RWPE2 (cell line): Measurements from ENCODE around the gene PRTFDC1.

Experiments used
- ATAC-seq: fragments of 200-7000 bp; cut with Tn5 transposase; 3 replicates; pipeline ENCODE4 v1.9.1; 2021; ENCODE audit warnings: low read depth
- DNase-seq: peaks from one replicate; pipeline ENCODE4 v3.0.0-alpha.2; 2020; ENCODE audit warnings: low spot score
- H3K27ac ChIP-seq: fragments of 450-650 bp; 2 replicates; pipeline ENCODE4 v1.5.1; 2017; ENCODE audit warnings: mild to moderate bottlenecking; ENCODE audit not compliant: poor library complexity, severe bottlenecking
- H3K27me3 ChIP-seq: fragments of 250-450 bp; sonication (Bioruptor Pico); 2 replicates; pipeline ENCODE4 v1.5.1; 2021; ENCODE audit warnings: mild to moderate bottlenecking, moderate library complexity; ENCODE audit not compliant: insufficient read depth, poor library complexity, severe bottlenecking
- H3K36me3 ChIP-seq: fragments of 250-450 bp; sonication (Bioruptor Pico); 2 replicates; pipeline ENCODE4 v1.5.1; 2020; ENCODE audit warnings: low read depth, mild to moderate bottlenecking, moderate library complexity
- H3K4me1 ChIP-seq: fragments of 250-450 bp; sonication (Bioruptor Pico); 2 replicates; pipeline ENCODE4 v1.5.1; 2021; ENCODE audit warnings: mild to moderate bottlenecking, moderate library complexity; ENCODE audit not compliant: insufficient read depth, poor library complexity, severe bottlenecking
- H3K4me3 ChIP-seq: fragments of 250-450 bp; sonication (Bioruptor Pico); 2 replicates; pipeline ENCODE4 v1.5.1; 2021; ENCODE audit warnings: mild to moderate bottlenecking, moderate library complexity; ENCODE audit not compliant: severe bottlenecking
- H3K9me3 ChIP-seq: fragments of 250-450 bp; sonication (Bioruptor Pico); 2 replicates; pipeline ENCODE4 v1.5.1; 2021; ENCODE audit warnings: mild to moderate bottlenecking, moderate library complexity; ENCODE audit not compliant: severe bottlenecking
- TF ChIP-seq, protein P1 (sequence below): fragments of 450-650 bp; IDR thresholded peaks from one replicate; pipeline ENCODE4 v1.5.1; 2017; ENCODE audit warnings: mild to moderate bottlenecking, moderate library complexity; ENCODE audit not compliant: poor library complexity, severe bottlenecking

The PRTFDC1 gene

DNA sequence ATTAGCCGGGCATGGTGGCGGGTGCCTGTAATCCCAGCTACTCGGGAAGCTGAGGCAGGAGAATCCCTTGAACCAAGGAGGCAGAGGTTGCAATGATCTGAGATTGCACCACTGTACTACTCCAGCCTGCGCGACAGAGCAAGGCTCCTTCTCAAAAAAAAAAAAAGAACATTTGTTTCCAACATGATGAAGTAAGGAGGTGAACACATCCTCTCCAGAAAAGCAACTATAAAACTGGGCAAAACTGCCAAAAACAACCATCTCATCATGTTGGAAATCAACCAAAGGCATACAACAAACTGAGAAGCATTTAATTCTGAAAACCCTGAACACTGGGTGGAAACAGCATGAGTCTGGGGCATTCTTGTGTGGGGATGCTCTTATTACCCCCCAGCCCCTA, 14.3 kb downstream of the PRTFDC1 start:
- TF ChIP-seq, protein P1, sequence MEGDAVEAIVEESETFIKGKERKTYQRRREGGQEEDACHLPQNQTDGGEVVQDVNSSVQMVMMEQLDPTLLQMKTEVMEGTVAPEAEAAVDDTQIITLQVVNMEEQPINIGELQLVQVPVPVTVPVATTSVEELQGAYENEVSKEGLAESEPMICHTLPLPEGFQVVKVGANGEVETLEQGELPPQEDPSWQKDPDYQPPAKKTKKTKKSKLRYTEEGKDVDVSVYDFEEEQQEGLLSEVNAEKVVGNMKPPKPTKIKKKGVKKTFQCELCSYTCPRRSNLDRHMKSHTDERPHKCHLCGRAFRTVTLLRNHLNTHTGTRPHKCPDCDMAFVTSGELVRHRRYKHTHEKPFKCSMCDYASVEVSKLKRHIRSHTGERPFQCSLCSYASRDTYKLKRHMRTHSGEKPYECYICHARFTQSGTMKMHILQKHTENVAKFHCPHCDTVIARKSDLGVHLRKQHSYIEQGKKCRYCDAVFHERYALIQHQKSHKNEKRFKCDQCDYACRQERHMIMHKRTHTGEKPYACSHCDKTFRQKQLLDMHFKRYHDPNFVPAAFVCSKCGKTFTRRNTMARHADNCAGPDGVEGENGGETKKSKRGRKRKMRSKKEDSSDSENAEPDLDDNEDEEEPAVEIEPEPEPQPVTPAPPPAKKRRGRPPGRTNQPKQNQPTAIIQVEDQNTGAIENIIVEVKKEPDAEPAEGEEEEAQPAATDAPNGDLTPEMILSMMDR = no peak
- ATAC-seq (no peak), DNase-seq (no peak)
- Histone ChIP-seq H3K27me3 (no peaks in the 10 kb centered on the region), H3K4me1 (no peaks in the 10 kb centered on the region), H3K9me3 (no peaks in the 10 kb centered on the region), H3K4me3 (no peak overlapping the region), H3K36me3 (no peaks in the 10 kb centered on the region), H3K27ac (no peak overlapping the region)

DNA sequence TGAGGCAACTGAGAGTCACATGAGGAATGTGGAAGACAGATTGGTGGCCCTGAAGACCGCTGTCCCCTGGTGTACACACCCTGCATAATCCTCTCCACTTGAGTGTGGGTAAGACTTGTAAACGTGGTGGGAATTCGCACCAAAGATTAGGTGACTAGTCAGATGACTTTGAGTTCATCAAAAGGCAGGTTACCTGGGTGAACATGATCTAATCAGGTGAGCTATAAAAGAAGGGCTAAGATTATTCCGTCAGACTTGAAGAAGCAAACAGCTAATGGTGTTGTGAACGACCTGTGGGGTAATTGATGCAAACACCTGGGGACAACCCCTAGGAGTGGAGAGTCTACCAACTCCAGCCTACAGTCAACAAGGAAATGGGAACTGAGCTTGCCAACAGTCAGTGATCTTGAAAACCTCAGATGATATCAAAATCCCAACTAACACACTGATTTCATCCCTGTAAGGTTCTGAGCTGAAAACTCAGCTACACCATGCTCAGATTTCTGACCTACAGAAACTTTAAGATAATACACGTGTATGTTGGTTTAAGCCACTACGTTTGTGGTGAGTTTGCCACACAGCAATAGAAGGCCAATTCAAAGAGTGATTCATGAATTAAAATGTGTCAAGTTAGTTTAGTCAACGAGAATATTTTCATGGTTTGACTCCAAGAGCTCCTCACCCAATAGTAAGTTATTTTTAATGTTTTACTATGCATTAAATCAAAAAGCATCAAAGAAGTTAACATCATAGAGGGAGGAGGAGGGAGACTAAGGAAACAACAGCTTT, 16.7 kb downstream of the PRTFDC1 start:
- Histone ChIP-seq H3K4me1 (no peaks in the 10 kb centered on the region), H3K9me3 (no peaks in the 10 kb centered on the region), H3K27ac (no peak overlapping the region), H3K27me3 (no peaks in the 10 kb centered on the region), H3K4me3 (no peak overlapping the region), H3K36me3 (no peaks in the 10 kb centered on the region)
- no peak for DNase-seq
- no peak for ATAC-seq
- TF ChIP-seq, protein P1 = no peak

DNA sequence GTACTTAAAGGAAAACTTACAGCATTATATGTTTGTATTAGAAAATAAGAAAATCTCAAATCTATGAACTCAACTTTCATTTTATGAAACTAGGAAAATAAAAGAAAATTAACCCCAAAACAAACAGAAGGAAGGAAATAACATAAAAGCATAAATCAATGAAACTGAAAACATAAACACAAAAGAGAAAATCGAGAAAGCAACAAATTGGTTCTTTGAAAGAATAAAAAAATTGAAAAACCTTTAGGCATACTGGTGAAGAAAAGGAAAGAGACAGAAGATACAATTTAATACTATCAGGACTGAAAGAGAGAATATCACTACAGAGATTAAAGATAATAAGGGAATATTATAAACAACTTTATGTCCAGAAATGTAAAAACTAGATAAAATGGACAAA, 21.2 kb downstream of the PRTFDC1 start:
- no peaks in the 10 kb centered on the region for H3K4me1 ChIP-seq
- H3K4me3 ChIP-seq = no peak overlapping the region
- H3K27ac ChIP-seq = no peak overlapping the region
- ATAC-seq = no peak
- H3K36me3 ChIP-seq = no peaks in the 10 kb centered on the region
- no peaks in the 10 kb centered on the region for H3K27me3 ChIP-seq
- TF ChIP-seq, protein P1 = no peak
- no peak for DNase-seq
- no peaks in the 10 kb centered on the region for H3K9me3 ChIP-seq

DNA sequence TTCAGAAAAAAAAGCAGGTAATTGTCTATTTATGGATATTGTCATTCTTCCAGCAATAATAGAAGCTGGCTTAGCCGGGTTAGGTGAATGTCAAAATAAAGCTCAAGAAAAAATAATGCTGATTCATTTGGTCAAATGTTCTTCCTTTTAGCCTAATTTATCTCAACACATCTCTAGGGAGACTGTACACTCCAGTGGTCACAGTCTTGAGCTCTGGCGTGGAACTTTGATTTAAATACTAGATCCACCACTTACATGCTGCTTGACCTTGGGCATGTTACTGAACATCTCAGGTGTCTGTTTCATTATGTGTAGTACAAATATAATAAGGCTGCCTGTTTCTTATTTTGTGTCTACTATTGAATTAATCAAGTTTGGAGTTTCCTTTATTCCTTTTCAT, 22.0 kb downstream of the PRTFDC1 start:
- no peak for DNase-seq
- no peak for ATAC-seq
- Histone ChIP-seq H3K4me1 (no peaks in the 10 kb centered on the region), H3K9me3 (no peaks in the 10 kb centered on the region), H3K27ac (no peak overlapping the region), H3K4me3 (no peak overlapping the region), H3K27me3 (no peaks in the 10 kb centered on the region), H3K36me3 (no peaks in the 10 kb centered on the region)
- TF ChIP-seq, protein P1 = no peak

- DNase-seq (no peak), ATAC-seq (no peak)
- H3K9me3 ChIP-seq = no peaks in the 10 kb centered on the region
- no peak overlapping the region for H3K27ac ChIP-seq
- no peaks in the 10 kb centered on the region for H3K4me1 ChIP-seq
- H3K27me3 ChIP-seq = no peaks in the 10 kb centered on the region
- TF ChIP-seq, protein P1 = no peak
- no peak overlapping the region for H3K4me3 ChIP-seq
- H3K36me3 ChIP-seq = no peaks in the 10 kb centered on the region
Observed at GRCh38 chr10:24929904-24930303, 22.5 kb downstream of the PRTFDC1 start.
